Neural progenitor cell (in vitro differentiated cells): Measurements from ENCODE around the gene RERGL. TPM values are rescaled to one million over a fixed set of nuclear protein-coding genes. Genes with fewer than 3 reads are reported as not detected.

Experiments used
- DNase-seq: peaks from one replicate; pipeline ENCODE4 v3.0.0-alpha.2; 2016; ENCODE audit warnings: low spot score
- H2AFZ ChIP-seq: fragments of 200-600 bp; sonication (generic); replicated peaks from 2 replicates; pipeline ENCODE4 v1.6.1; 2016; ENCODE audit warnings: antibody characterized with exemption
- H3F3A ChIP-seq: fragments of 200-600 bp; sonication (generic); 2 replicates; pipeline ENCODE4 v1.6.1; 2016; ENCODE audit warnings: antibody characterized with exemption, low read depth
- H3K27ac ChIP-seq: fragments of 200-600 bp; sonication (generic); 2 replicates; pipeline ENCODE4 v1.5.1; 2016; ENCODE audit warnings: mild to moderate bottlenecking
- H3K27me3 ChIP-seq: fragments of 200-600 bp; sonication (generic); 2 replicates; pipeline ENCODE4 v1.6.1; 2016; ENCODE audit warnings: mild to moderate bottlenecking, moderate library complexity
- H3K36me3 ChIP-seq: fragments of 200-600 bp; sonication (generic); 2 replicates; pipeline ENCODE4 v1.5.1; 2016
- H3K4me1 ChIP-seq: fragments of 200-600 bp; sonication (generic); 2 replicates; pipeline ENCODE4 v1.6.1; 2016; ENCODE audit warnings: mixed run types
- H3K4me2 ChIP-seq: fragments of 200-600 bp; sonication (generic); 2 replicates; pipeline ENCODE4 v1.6.1; 2016
- H3K4me3 ChIP-seq: fragments of 200-600 bp; sonication (generic); 2 replicates; pipeline ENCODE4 v1.5.1; 2016
- H3K79me2 ChIP-seq: fragments of 200-600 bp; sonication (generic); 2 replicates; pipeline ENCODE4 v1.6.1; 2016; ENCODE audit warnings: low read depth
- H3K9ac ChIP-seq: fragments of 200-600 bp; sonication (generic); 2 replicates; pipeline ENCODE4 v1.6.1; 2016
- H3K9me3 ChIP-seq: fragments of 200-600 bp; sonication (generic); 2 replicates; pipeline ENCODE4 v1.5.1; 2016; ENCODE audit warnings: low read depth
- H4K20me1 ChIP-seq: fragments of 200-600 bp; sonication (generic); 2 replicates; pipeline ENCODE4 v1.6.1; 2016; ENCODE audit warnings: low read depth
- H3K27ac Mint-ChIP-seq: 3 replicates; pipeline ENCODE4 v1.8.0; 2021; ENCODE audit warnings: mixed read lengths
- H3K27me3 Mint-ChIP-seq: 2 replicates; pipeline ENCODE4 v1.8.0; 2022; ENCODE audit warnings: low read depth, mild to moderate bottlenecking, inconsistent platforms, moderate library complexity, mixed read lengths; ENCODE audit not compliant: insufficient read depth
- H3K36me3 Mint-ChIP-seq: 3 replicates; pipeline ENCODE4 v1.8.0; 2021; ENCODE audit warnings: mixed read lengths
- H3K4me1 Mint-ChIP-seq: 3 replicates; pipeline ENCODE4 v1.8.0; 2021; ENCODE audit warnings: mixed read lengths
- H3K4me3 Mint-ChIP-seq: 3 replicates; pipeline ENCODE4 v1.8.0; 2021; ENCODE audit warnings: mild to moderate bottlenecking, moderate library complexity, mixed read lengths
- H3K9me3 Mint-ChIP-seq: 3 replicates; pipeline ENCODE4 v1.8.0; 2020; ENCODE audit warnings: mixed read lengths
- CTCF ChIP-seq: fragments of 200-600 bp; sonication (generic); IDR thresholded peaks from 2 replicates; pipeline ENCODE4 v1.5.1; 2017; ENCODE audit warnings: antibody characterized with exemption, mild to moderate bottlenecking
- EZH2 ChIP-seq: fragments of 200-600 bp; sonication (generic); IDR thresholded peaks from 2 replicates; pipeline ENCODE4 v1.6.1; 2017; ENCODE audit warnings: antibody characterized with exemption, mild to moderate bottlenecking, moderate library complexity
- EZH2phosphoT487 ChIP-seq: fragments of 200-600 bp; sonication (generic); IDR thresholded peaks from 2 replicates; pipeline ENCODE4 v1.6.1; 2017; ENCODE audit warnings: antibody characterized with exemption
- total RNA-seq: library from RNA; depleted of rRNA; stranded (reverse); fragments of >200 nt; gene quantifications from 2 replicates; pipeline ENCODE4 v1.2.3, GENCODE V29; 2015; ENCODE audit warnings: low replicate concordance

Gene RERGL
- total RNA-seq: not detected in 2 replicates

GRCh38 chr12:18090093-18090492 lies at the start of gene RERGL:
TSS of gene RERGL (minus strand) at chr12:18090193. CDS start at chr12:18090140, 53 bp downstream.
- Histone ChIP-seq H3K9me3 (no peaks in the 10 kb centered on the region), H3K27me3 (no peaks in the 10 kb centered on the region), H3K4me2 (no peak within 1 kb of the TSS), H3K4me3 (no peak within 1 kb of the TSS), H3K9ac (no peak within 1 kb of the TSS), H3K36me3 (peaks cover under 1% of the 10 kb centered on the region), H3K4me1 (no peaks in the 10 kb centered on the region), H3F3A (no peaks in the 10 kb centered on the region), H4K20me1 (no peaks in the 10 kb centered on the region), H3K79me2 (no peaks in the 10 kb centered on the region), H2AFZ (no peak within 1 kb of the TSS), H3K27ac (no peak within 1 kb of the TSS)
- no peak for TF ChIP-seq CTCF
- no peak for TF ChIP-seq EZH2
- no peak for TF ChIP-seq EZH2phosphoT487
- no peaks in the 10 kb centered on the region for H3K4me1 Mint-ChIP-seq
- no peaks in the 10 kb centered on the region for H3K27me3 Mint-ChIP-seq
- H3K9me3 Mint-ChIP-seq: peaks cover 3% of the 10 kb centered on the region
- H3K27ac Mint-ChIP-seq: no peak within 1 kb of the TSS
- no peak within 1 kb of the TSS for H3K4me3 Mint-ChIP-seq
- no peaks in the 10 kb centered on the region for H3K36me3 Mint-ChIP-seq
- DNase-seq: no peak

GRCh38 chr12:18139254-18139653 lies 49.3 kb upstream of the RERGL start:
- Histone ChIP-seq H3K9ac (no peak overlapping the region), H3F3A (no peaks in the 10 kb centered on the region), H3K9me3 (no peaks in the 10 kb centered on the region), H3K79me2 (no peaks in the 10 kb centered on the region), H3K4me1 (peaks cover 4% of the 10 kb centered on the region), H2AFZ (no peak overlapping the region), H3K27ac (no peak overlapping the region), H3K27me3 (no peaks in the 10 kb centered on the region), H3K36me3 (no peaks in the 10 kb centered on the region), H3K4me3 (no peak overlapping the region), H3K4me2 (no peak overlapping the region), H4K20me1 (no peaks in the 10 kb centered on the region)
- H3K9me3 Mint-ChIP-seq: no peaks in the 10 kb centered on the region
- no peaks in the 10 kb centered on the region for H3K27me3 Mint-ChIP-seq
- no peak for DNase-seq
- no peaks in the 10 kb centered on the region for H3K4me1 Mint-ChIP-seq
- TF ChIP-seq EZH2phosphoT487 (no peak), CTCF (no peak), EZH2 (no peak)
- H3K4me3 Mint-ChIP-seq: no peak overlapping the region
- H3K27ac Mint-ChIP-seq: no peak overlapping the region
- H3K36me3 Mint-ChIP-seq: no peaks in the 10 kb centered on the region

GRCh38 chr12:18135509-18135908 lies 45.5 kb upstream of the RERGL start:
- H3K4me1 ChIP-seq: peaks cover 4% of the 10 kb centered on the region
- no peak overlapping the region for H3K4me3 ChIP-seq
- no peaks in the 10 kb centered on the region for H3K36me3 ChIP-seq
- no peaks in the 10 kb centered on the region for H4K20me1 ChIP-seq
- H2AFZ ChIP-seq: no peak overlapping the region
- H3K4me2 ChIP-seq: no peak overlapping the region
- no peak overlapping the region for H3K9ac ChIP-seq
- H3K4me1 Mint-ChIP-seq: no peaks in the 10 kb centered on the region
- no peaks in the 10 kb centered on the region for H3K9me3 Mint-ChIP-seq
- no peaks in the 10 kb centered on the region for H3K36me3 Mint-ChIP-seq
- no peaks in the 10 kb centered on the region for H3K79me2 ChIP-seq
- no peaks in the 10 kb centered on the region for H3K27me3 Mint-ChIP-seq
- H3K27ac ChIP-seq: no peak overlapping the region
- no peaks in the 10 kb centered on the region for H3K27me3 ChIP-seq
- DNase-seq: no peak
- H3F3A ChIP-seq: no peaks in the 10 kb centered on the region
- no peak overlapping the region for H3K27ac Mint-ChIP-seq
- TF ChIP-seq EZH2phosphoT487 (no peak), CTCF (no peak), EZH2 (no peak)
- H3K9me3 ChIP-seq: no peaks in the 10 kb centered on the region
- H3K4me3 Mint-ChIP-seq: no peak overlapping the region

- no peak overlapping the region for H3K4me2 ChIP-seq
- H3K4me3 Mint-ChIP-seq: no peak overlapping the region
- no peaks in the 10 kb centered on the region for H3K4me1 Mint-ChIP-seq
- peaks cover 4% of the 10 kb centered on the region for H3K4me1 ChIP-seq
- H3F3A ChIP-seq: no peaks in the 10 kb centered on the region
- no peak overlapping the region for H2AFZ ChIP-seq
- DNase-seq: no peak
- H3K27me3 Mint-ChIP-seq: no peaks in the 10 kb centered on the region
- H3K36me3 Mint-ChIP-seq: no peaks in the 10 kb centered on the region
- H3K36me3 ChIP-seq: no peaks in the 10 kb centered on the region
- H3K27ac Mint-ChIP-seq: no peak overlapping the region
- no peak overlapping the region for H3K4me3 ChIP-seq
- no peaks in the 10 kb centered on the region for H3K9me3 ChIP-seq
- no peaks in the 10 kb centered on the region for H3K9me3 Mint-ChIP-seq
- no peaks in the 10 kb centered on the region for H4K20me1 ChIP-seq
- no peak overlapping the region for H3K27ac ChIP-seq
- H3K79me2 ChIP-seq: no peaks in the 10 kb centered on the region
- H3K9ac ChIP-seq: no peak overlapping the region
- H3K27me3 ChIP-seq: no peaks in the 10 kb centered on the region
- TF ChIP-seq EZH2phosphoT487 (no peak), CTCF (no peak), EZH2 (no peak)
Measured at GRCh38 chr12:18135086-18135485, 45.1 kb upstream of the RERGL start.
